Measurements from ENCODE around the gene NIPAL1. TPM values are rescaled to one million over a fixed set of nuclear protein-coding genes. Genes with fewer than 3 reads are reported as not detected.

The NIPAL1 gene
- total RNA-seq, 1 donor from 2014 or later: 4.9 TPM

DNA sequence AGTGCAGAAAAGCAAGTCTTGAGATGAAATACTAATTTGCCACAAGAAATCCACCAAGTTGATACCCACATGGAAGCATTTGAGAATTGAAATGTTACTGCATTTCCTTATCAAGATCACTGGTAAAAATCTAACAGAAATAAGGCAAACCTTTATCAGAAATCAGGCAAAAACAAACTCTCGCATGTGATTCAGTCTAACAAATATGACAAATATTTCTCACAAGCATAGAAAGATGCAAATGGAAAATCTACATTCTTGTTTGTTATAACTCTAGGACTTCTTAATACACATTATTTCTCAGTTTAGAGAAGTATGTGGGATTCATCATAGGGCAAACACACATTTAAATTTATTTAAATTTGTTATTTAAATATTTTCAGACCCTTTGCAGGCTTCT lies 64.6 kb downstream of the NIPAL1 start:
- no peak overlapping the region for H3K9ac ChIP-seq (ENCODE audit: low read length)
- H3K79me2 ChIP-seq (ENCODE audit: insufficient read depth, low read length): no peaks in the 10 kb centered on the region
- no peaks in the 10 kb centered on the region for H4K20me1 ChIP-seq (ENCODE audit: insufficient read depth, low read length)
- H3K27ac Mint-ChIP-seq (ENCODE audit: unreplicated experiment): no peak overlapping the region
- peak; percentile 42 for DNase-seq (ENCODE audit: low read depth)
- peaks cover 23% of the 10 kb centered on the region for H3K4me1 ChIP-seq (ENCODE audit: insufficient read depth, low read length)
- H3K9me3 ChIP-seq (ENCODE audit: insufficient read depth, low read depth, low read length): no peaks in the 10 kb centered on the region
- H3K36me3 ChIP-seq (ENCODE audit: insufficient read depth, low read length): no peaks in the 10 kb centered on the region
- no peak for FAIRE-seq
- no peak overlapping the region for H3K27ac ChIP-seq (ENCODE audit: low read depth, low read length)
- no peaks in the 10 kb centered on the region for H3K27me3 ChIP-seq (ENCODE audit: insufficient read depth, low read length)
- TF ChIP-seq, protein P1, sequence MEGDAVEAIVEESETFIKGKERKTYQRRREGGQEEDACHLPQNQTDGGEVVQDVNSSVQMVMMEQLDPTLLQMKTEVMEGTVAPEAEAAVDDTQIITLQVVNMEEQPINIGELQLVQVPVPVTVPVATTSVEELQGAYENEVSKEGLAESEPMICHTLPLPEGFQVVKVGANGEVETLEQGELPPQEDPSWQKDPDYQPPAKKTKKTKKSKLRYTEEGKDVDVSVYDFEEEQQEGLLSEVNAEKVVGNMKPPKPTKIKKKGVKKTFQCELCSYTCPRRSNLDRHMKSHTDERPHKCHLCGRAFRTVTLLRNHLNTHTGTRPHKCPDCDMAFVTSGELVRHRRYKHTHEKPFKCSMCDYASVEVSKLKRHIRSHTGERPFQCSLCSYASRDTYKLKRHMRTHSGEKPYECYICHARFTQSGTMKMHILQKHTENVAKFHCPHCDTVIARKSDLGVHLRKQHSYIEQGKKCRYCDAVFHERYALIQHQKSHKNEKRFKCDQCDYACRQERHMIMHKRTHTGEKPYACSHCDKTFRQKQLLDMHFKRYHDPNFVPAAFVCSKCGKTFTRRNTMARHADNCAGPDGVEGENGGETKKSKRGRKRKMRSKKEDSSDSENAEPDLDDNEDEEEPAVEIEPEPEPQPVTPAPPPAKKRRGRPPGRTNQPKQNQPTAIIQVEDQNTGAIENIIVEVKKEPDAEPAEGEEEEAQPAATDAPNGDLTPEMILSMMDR (IDR thresholded peaks at IDR 0.05; ENCODE audit: insufficient read depth, low read depth, low read length): no peak
- TF ChIP-seq EZH2 (IDR thresholded peaks at IDR 0.05; ENCODE audit: insufficient read depth, low read length): no peak
- peaks cover 20% of the 10 kb centered on the region for H3K4me1 Mint-ChIP-seq (ENCODE audit: low read depth, unreplicated experiment)
- peak overlapping the region; percentile 28 for H3K4me2 ChIP-seq (ENCODE audit: low read length)
- H3K4me3 Mint-ChIP-seq (ENCODE audit: unreplicated experiment): no peak overlapping the region
- H3K36me3 Mint-ChIP-seq (ENCODE audit: low read depth, unreplicated experiment): peaks cover 2% of the 10 kb centered on the region
- H3K9me3 Mint-ChIP-seq (ENCODE audit: unreplicated experiment): peaks cover 4% of the 10 kb centered on the region
- H3K27me3 Mint-ChIP-seq (ENCODE audit: low read depth, unreplicated experiment): peaks cover 4% of the 10 kb centered on the region
- no peak overlapping the region for H3K4me3 ChIP-seq (ENCODE audit: insufficient read depth, low read depth, low read length)
- H2AFZ ChIP-seq (ENCODE audit: low read depth, low read length): no peak overlapping the region

DNA sequence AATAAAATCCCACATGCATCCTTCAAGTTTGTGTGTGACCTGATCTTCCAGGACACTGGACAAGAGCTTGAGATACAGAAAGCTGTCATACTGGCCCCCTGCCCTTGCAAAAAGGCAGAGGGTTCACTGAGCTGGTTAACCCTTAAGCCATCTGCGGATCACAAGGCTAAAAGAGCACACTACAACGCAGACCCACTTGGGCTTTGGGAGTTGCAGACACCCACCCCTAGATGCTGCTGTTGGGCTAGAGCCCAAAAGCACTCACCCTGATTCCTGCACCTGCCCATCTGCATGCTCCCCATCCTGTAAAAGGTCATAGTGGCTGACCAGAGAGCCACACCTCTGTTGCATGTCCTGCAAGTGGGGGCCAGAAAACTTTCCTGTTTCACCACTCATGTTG lies 66.4 kb downstream of the NIPAL1 start:
- no peak overlapping the region for H2AFZ ChIP-seq (ENCODE audit: low read depth, low read length)
- H3K4me1 ChIP-seq (ENCODE audit: insufficient read depth, low read length): peaks cover 23% of the 10 kb centered on the region
- peaks cover 20% of the 10 kb centered on the region for H3K4me1 Mint-ChIP-seq (ENCODE audit: low read depth, unreplicated experiment)
- no peaks in the 10 kb centered on the region for H3K79me2 ChIP-seq (ENCODE audit: insufficient read depth, low read length)
- no peak overlapping the region for H3K4me3 Mint-ChIP-seq (ENCODE audit: unreplicated experiment)
- no peak overlapping the region for H3K27ac Mint-ChIP-seq (ENCODE audit: unreplicated experiment)
- no peaks in the 10 kb centered on the region for H4K20me1 ChIP-seq (ENCODE audit: insufficient read depth, low read length)
- peaks cover 2% of the 10 kb centered on the region for H3K36me3 Mint-ChIP-seq (ENCODE audit: low read depth, unreplicated experiment)
- H3K9me3 Mint-ChIP-seq (ENCODE audit: unreplicated experiment): peaks cover 4% of the 10 kb centered on the region
- no peaks in the 10 kb centered on the region for H3K9me3 ChIP-seq (ENCODE audit: insufficient read depth, low read depth, low read length)
- FAIRE-seq (no peak), DNase-seq (ENCODE audit: low read depth) (no peak)
- no peaks in the 10 kb centered on the region for H3K27me3 ChIP-seq (ENCODE audit: insufficient read depth, low read length)
- H3K4me3 ChIP-seq (ENCODE audit: insufficient read depth, low read depth, low read length): no peak overlapping the region
- TF ChIP-seq, protein P1 (IDR thresholded peaks at IDR 0.05; ENCODE audit: insufficient read depth, low read depth, low read length): no peak
- no peak for TF ChIP-seq EZH2 (IDR thresholded peaks at IDR 0.05; ENCODE audit: insufficient read depth, low read length)
- H3K27me3 Mint-ChIP-seq (ENCODE audit: low read depth, unreplicated experiment): peaks cover 4% of the 10 kb centered on the region
- no peak overlapping the region for H3K27ac ChIP-seq (ENCODE audit: low read depth, low read length)
- no peak overlapping the region for H3K9ac ChIP-seq (ENCODE audit: low read length)
- no peak overlapping the region for H3K4me2 ChIP-seq (ENCODE audit: low read length)
- no peaks in the 10 kb centered on the region for H3K36me3 ChIP-seq (ENCODE audit: insufficient read depth, low read length)

DNA sequence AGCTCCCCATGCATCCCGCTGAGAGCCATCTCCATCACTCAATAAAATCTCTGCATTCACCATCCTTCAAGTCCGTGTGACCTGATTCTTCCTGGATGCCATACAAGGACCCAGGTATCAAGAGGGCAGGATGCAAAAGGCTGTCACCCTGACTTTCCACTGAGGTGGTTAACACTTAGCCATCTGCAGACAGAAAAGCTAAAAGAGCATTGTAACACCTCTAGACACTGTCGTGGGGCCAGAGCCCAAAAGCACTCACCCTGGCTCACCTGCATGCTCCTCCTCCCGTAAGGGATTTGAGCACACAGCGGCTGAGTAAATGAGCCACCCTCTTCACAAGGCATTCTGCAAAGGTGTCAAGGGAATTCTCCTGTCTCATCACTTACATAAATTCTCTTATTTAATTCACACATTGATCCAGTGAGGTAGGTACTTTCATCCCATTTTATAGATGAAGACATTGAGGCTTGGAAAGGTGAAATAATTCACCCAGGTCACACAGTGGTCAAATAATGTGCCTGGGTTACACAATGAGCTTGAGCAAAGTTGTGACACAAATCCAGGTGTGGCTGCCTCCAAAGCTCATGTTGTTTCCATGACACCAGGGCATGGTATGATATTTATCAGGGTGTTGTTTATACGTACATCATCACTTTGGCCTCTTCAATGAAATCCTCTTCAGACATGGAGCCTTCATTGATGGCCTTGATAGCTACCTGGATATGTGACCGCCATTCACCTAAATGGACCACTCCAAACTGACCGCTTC lies 69.4 kb downstream of the NIPAL1 start:
- H3K27ac Mint-ChIP-seq (ENCODE audit: unreplicated experiment): no peak overlapping the region

More for the DNA sequence above, 69.4 kb downstream of the NIPAL1 start:
- Histone ChIP-seq H3K79me2 (ENCODE audit: insufficient read depth, low read length) (no peaks in the 10 kb centered on the region), H3K9me3 (ENCODE audit: insufficient read depth, low read depth, low read length) (no peaks in the 10 kb centered on the region), H3K27ac (ENCODE audit: low read depth, low read length) (no peak overlapping the region), H2AFZ (ENCODE audit: low read depth, low read length) (no peak overlapping the region), H3K9ac (ENCODE audit: low read length) (no peak overlapping the region), H3K4me2 (ENCODE audit: low read length) (no peak overlapping the region), H3K27me3 (ENCODE audit: insufficient read depth, low read length) (no peaks in the 10 kb centered on the region), H4K20me1 (ENCODE audit: insufficient read depth, low read length) (no peaks in the 10 kb centered on the region), H3K4me1 (ENCODE audit: insufficient read depth, low read length) (peaks cover 8% of the 10 kb centered on the region), H3K36me3 (ENCODE audit: insufficient read depth, low read length) (no peaks in the 10 kb centered on the region), H3K4me3 (ENCODE audit: insufficient read depth, low read depth, low read length) (no peak overlapping the region)
- FAIRE-seq (no peak), DNase-seq (ENCODE audit: low read depth) (no peak)
- H3K4me3 Mint-ChIP-seq (ENCODE audit: unreplicated experiment): no peak overlapping the region
- H3K4me1 Mint-ChIP-seq (ENCODE audit: low read depth, unreplicated experiment): peaks cover 9% of the 10 kb centered on the region
- peaks cover 2% of the 10 kb centered on the region for H3K36me3 Mint-ChIP-seq (ENCODE audit: low read depth, unreplicated experiment)
- TF ChIP-seq EZH2 (IDR thresholded peaks at IDR 0.05; ENCODE audit: insufficient read depth, low read length): no peak
- TF ChIP-seq, protein P1 (IDR thresholded peaks at IDR 0.05; ENCODE audit: insufficient read depth, low read depth, low read length): no peak
- H3K9me3 Mint-ChIP-seq (ENCODE audit: unreplicated experiment): peaks cover 4% of the 10 kb centered on the region
- peaks cover 4% of the 10 kb centered on the region for H3K27me3 Mint-ChIP-seq (ENCODE audit: low read depth, unreplicated experiment)

Data from astrocyte (in vitro differentiated cells and primary cell).